GM23338 (cell line): ENCODE results near the gene MACF1. TPM values are rescaled to one million over a fixed set of nuclear protein-coding genes. Genes with fewer than 3 reads are reported as not detected.
"Not testable (repeated sequence)": the region's sequence is repeated elsewhere in the genome, so short reads cannot be mapped to it uniquely, and the experiment has no call there.

Experiments
- ATAC-seq: fragments of 200-7000 bp; cut with Tn5 transposase; 3 replicates; pipeline ENCODE4 v1.9.1; 2020
- DNase-seq: peaks from one replicate; pipeline ENCODE4 v3.0.0-alpha.2; 2015; ENCODE audit warnings: low spot score
- H2AFZ ChIP-seq: fragments of 200-600 bp; sonication (generic); 2 replicates; pipeline ENCODE4 v1.8.0; 2016; ENCODE audit warnings: antibody characterized with exemption, mild to moderate bottlenecking, moderate library complexity
- H3F3A ChIP-seq: fragments of 200-600 bp; sonication (generic); replicated peaks from 2 replicates; pipeline ENCODE4 v1.8.0; 2017; ENCODE audit warnings: antibody characterized with exemption, mixed run types, low read depth
- H3K27ac ChIP-seq: fragments of 200-600 bp; sonication (generic); 2 replicates; pipeline ENCODE4 v1.6.1; 2016; ENCODE audit warnings: low read depth
- H3K27me3 ChIP-seq: fragments of 200-600 bp; sonication (generic); 2 replicates; pipeline ENCODE4 v1.8.0; 2016; ENCODE audit warnings: mild to moderate bottlenecking, mixed run types, moderate library complexity; ENCODE audit not compliant: insufficient read depth
- H3K36me3 ChIP-seq: fragments of 200-600 bp; sonication (generic); 2 replicates; pipeline ENCODE4 v1.8.0; 2016; ENCODE audit warnings: mild to moderate bottlenecking; ENCODE audit not compliant: insufficient read depth
- H3K4me1 ChIP-seq: fragments of 200-600 bp; sonication (generic); 2 replicates; pipeline ENCODE4 v1.8.0; 2016; ENCODE audit warnings: mild to moderate bottlenecking, moderate library complexity; ENCODE audit not compliant: insufficient read depth
- H3K4me2 ChIP-seq: fragments of 200-600 bp; sonication (generic); 2 replicates; pipeline ENCODE4 v1.7.1; 2017; ENCODE audit warnings: mixed run types
- H3K4me3 ChIP-seq: fragments of 200-600 bp; sonication (generic); 2 replicates; pipeline ENCODE4 v1.6.1; 2016; ENCODE audit warnings: mixed run types
- H3K79me2 ChIP-seq: fragments of 200-600 bp; sonication (generic); replicated peaks from 2 replicates; pipeline ENCODE4 v1.8.0; 2017; ENCODE audit warnings: mild to moderate bottlenecking; ENCODE audit not compliant: insufficient read depth
- H3K9me2 ChIP-seq: fragments of 200-600 bp; sonication (generic); 2 replicates; pipeline ENCODE4 v1.8.0; 2017; ENCODE audit not compliant: insufficient read depth
- H4K20me1 ChIP-seq: fragments of 200-600 bp; sonication (generic); replicated peaks from 2 replicates; pipeline ENCODE4 v1.8.0; 2017; ENCODE audit warnings: mild to moderate bottlenecking; ENCODE audit not compliant: insufficient read depth
- H3K27ac Mint-ChIP-seq: 2 replicates; pipeline ENCODE4 v1.8.0; 2020; ENCODE audit warnings: inconsistent platforms, mild to moderate bottlenecking, moderate library complexity, mixed read lengths
- H3K27me3 Mint-ChIP-seq: 3 replicates; pipeline ENCODE4 v1.8.0; 2022; ENCODE audit warnings: low read depth, mild to moderate bottlenecking, moderate library complexity, mixed read lengths, inconsistent platforms; ENCODE audit not compliant: insufficient read depth, poor library complexity
- H3K36me3 Mint-ChIP-seq: 3 replicates; pipeline ENCODE4 v1.8.0; 2021; ENCODE audit warnings: low read depth, mild to moderate bottlenecking, inconsistent platforms, moderate library complexity, mixed read lengths
- H3K4me1 Mint-ChIP-seq: 3 replicates; pipeline ENCODE4 v1.8.0; 2020; ENCODE audit warnings: mild to moderate bottlenecking, inconsistent platforms, mixed read lengths
- H3K4me3 Mint-ChIP-seq: 3 replicates; pipeline ENCODE4 v1.8.0; 2021; ENCODE audit warnings: moderate library complexity, mild to moderate bottlenecking, inconsistent platforms, mixed read lengths
- H3K9me3 Mint-ChIP-seq: 3 replicates; pipeline ENCODE4 v1.8.0; 2020; ENCODE audit warnings: moderate library complexity, mild to moderate bottlenecking, inconsistent platforms, mixed read lengths
- CREB1 ChIP-seq: fragments of 250-450 bp; sonication (Bioruptor Pico); IDR thresholded peaks from 2 replicates; pipeline ENCODE4 v1.5.0; 2020; ENCODE audit warnings: low read depth, mild to moderate bottlenecking, moderate library complexity
- CTCF ChIP-seq, 2 experiments: fragments of 200-600 bp in 1 of 2; sonication (generic) in 1 of 2; conservative IDR thresholded peaks; 2 replicates each; pipeline versions ENCODE4 v1.5.1 to v1.6.1; 2016 to 2017; ENCODE audit warnings: antibody characterized with exemption in 2 of 2, low read depth in 2 of 2, mild to moderate bottlenecking in 2 of 2, moderate library complexity in 1 of 2
- EZH2phosphoT487 ChIP-seq: fragments of 200-600 bp; sonication (generic); IDR thresholded peaks from one replicate; pipeline ENCODE4 v1.8.1; 2018; ENCODE audit warnings: antibody characterized with exemption; ENCODE audit not compliant: unreplicated experiment
- POLR2AphosphoS5 ChIP-seq: IDR thresholded peaks from 2 replicates; pipeline ENCODE4 v1.6.1; 2016; ENCODE audit warnings: antibody characterized with exemption, low read depth
- REST ChIP-seq: IDR thresholded peaks from one replicate; pipeline ENCODE4 v1.6.1; 2018; ENCODE audit warnings: antibody characterized with exemption; ENCODE audit not compliant: unreplicated experiment
- STAT1 ChIP-seq: IDR thresholded peaks from one replicate; pipeline ENCODE4 v1.6.1; 2016; ENCODE audit warnings: antibody characterized with exemption; ENCODE audit not compliant: unreplicated experiment
- ZNF114 ChIP-seq: fragments of 250-450 bp; sonication (Bioruptor Pico); IDR thresholded peaks from 2 replicates; pipeline ENCODE4 v1.5.0; 2020; ENCODE audit warnings: mild to moderate bottlenecking, moderate library complexity
- ZNF331 ChIP-seq: fragments of 250-450 bp; sonication (Bioruptor Pico); IDR thresholded peaks from 2 replicates; pipeline ENCODE4 v1.5.0; 2020; ENCODE audit warnings: low read depth, mild to moderate bottlenecking, moderate library complexity
- ZNF462 ChIP-seq: fragments of 250-450 bp; sonication (Bioruptor Pico); IDR thresholded peaks from 2 replicates; pipeline ENCODE4 v1.5.0; 2020; ENCODE audit warnings: mild to moderate bottlenecking, moderate library complexity
- polyA plus RNA-seq: library from polyadenylated mRNA; unstranded; fragments of >200 nt; fragmentation: Nextera tagmentation; extraction: Ambion mirVana; gene quantifications from 2 replicates; pipeline ENCODE4 v1.2.1, GENCODE V29; 2016
- total RNA-seq: library from RNA; depleted of rRNA; stranded (reverse); fragments of >200 nt; shearing (Covaris generic); gene quantifications from 2 replicates; pipeline ENCODE4 v1.2.3, GENCODE V29; 2014

The MACF1 gene
- total and polyA plus RNA-seq, 2 experiments from 2014 or later, result 104 to 399 TPM

- TF ChIP-seq ZNF462 (CRISPR knock-in tag) (no peak), EZH2phosphoT487 (no peak), CREB1 (CRISPR knock-in tag) (no peak), POLR2AphosphoS5 (no peak), ZNF331 (CRISPR knock-in tag) (no peak), STAT1 (no peak), ZNF114 (CRISPR knock-in tag) (no peak), CTCF (conservative IDR thresholded peaks at IDR 0.05; ENCODE audit: low read depth in 2 of 2) (no peak), REST (no peak)
Observed at GRCh38 chr1:39509360-39510009, 305.0 kb downstream of the MACF1 start (continued).

- ATAC-seq, DNase-seq, H3K79me2 ChIP-seq, H3K36me3 Mint-ChIP-seq, H4K20me1 ChIP-seq, H3K27ac ChIP-seq, H3K4me3 ChIP-seq, H3K27ac Mint-ChIP-seq, H2AFZ ChIP-seq, H3K9me2 ChIP-seq, H3K4me2 ChIP-seq, H3F3A ChIP-seq, H3K4me3 Mint-ChIP-seq, H3K36me3 ChIP-seq, H3K4me1 ChIP-seq, H3K9me3 Mint-ChIP-seq: not testable (repeated sequence)
- Mint-ChIP-seq H3K27me3 (peaks cover 16% of the 10 kb centered on the region), H3K4me1 (peaks cover 14% of the 10 kb centered on the region; the same call in 2 of the 3 replicates)
- peaks cover 24% of the 10 kb centered on the region for H3K27me3 ChIP-seq
Observed at GRCh38 chr1:39510570-39511186, 306.2 kb downstream of the MACF1 start.
